GM10248 (cell line): ENCODE results near the gene S100A3.
"Not testable (repeated sequence)": the region's sequence is repeated elsewhere in the genome, so short reads cannot be mapped to it uniquely, and the experiment has no call there.

Source experiments
- CTCF ChIA-PET: fragments of 300-600 bp; sonication (Branson Sonifier 250); formaldehyde crosslinking; extraction: SDS; loops from one replicate; lab custom pipeline; 2021; ENCODE audit warnings: antibody characterized with exemption; lab: Yijun Ruan, JAX
- POLR2A ChIA-PET: fragments of 350-650 bp; sonication (Branson Sonifier 250); formaldehyde crosslinking; extraction: SDS; loops from one replicate; lab custom pipeline; 2020; ENCODE audit warnings: antibody characterized with exemption; lab: Yijun Ruan, JAX
- DNase-seq: peaks from one replicate; pipeline ENCODE4 v3.0.0; 2012; ENCODE audit errors: extremely low spot score
- TF ChIP-seq, protein P1 (sequence below): IDR thresholded peaks from 2 replicates; pipeline ENCODE4 v1.5.1; 2012; ENCODE audit warnings: mild to moderate bottlenecking, low read depth; ENCODE audit errors: extremely low read depth, missing control alignments, control extremely low read depth

The S100A3 gene

DNA sequence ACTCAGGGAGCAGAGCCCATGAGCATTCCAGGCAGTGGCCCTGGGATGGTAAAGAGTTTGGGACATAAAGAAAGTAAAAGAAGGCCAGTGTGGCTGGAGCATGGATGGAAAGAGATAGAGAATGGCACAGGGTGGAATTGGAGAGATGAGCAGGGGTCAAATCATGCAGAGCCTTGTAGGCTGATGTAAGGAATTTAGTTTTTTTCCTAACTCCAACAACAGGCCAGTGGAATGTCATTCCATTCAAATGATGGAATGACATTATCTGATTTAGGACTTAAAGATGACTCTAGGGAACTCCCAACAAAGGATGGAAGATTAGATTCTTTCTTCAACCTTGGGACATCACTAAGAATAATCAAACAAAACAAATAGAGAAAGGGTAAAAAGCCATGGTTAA lies 29.4 kb upstream of the S100A3 start:
- TF ChIP-seq, protein P1, sequence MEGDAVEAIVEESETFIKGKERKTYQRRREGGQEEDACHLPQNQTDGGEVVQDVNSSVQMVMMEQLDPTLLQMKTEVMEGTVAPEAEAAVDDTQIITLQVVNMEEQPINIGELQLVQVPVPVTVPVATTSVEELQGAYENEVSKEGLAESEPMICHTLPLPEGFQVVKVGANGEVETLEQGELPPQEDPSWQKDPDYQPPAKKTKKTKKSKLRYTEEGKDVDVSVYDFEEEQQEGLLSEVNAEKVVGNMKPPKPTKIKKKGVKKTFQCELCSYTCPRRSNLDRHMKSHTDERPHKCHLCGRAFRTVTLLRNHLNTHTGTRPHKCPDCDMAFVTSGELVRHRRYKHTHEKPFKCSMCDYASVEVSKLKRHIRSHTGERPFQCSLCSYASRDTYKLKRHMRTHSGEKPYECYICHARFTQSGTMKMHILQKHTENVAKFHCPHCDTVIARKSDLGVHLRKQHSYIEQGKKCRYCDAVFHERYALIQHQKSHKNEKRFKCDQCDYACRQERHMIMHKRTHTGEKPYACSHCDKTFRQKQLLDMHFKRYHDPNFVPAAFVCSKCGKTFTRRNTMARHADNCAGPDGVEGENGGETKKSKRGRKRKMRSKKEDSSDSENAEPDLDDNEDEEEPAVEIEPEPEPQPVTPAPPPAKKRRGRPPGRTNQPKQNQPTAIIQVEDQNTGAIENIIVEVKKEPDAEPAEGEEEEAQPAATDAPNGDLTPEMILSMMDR: no peak
- no peak for DNase-seq
- POLR2A ChIA-PET: no interaction called here
- CTCF ChIA-PET: interaction anchor here (1.4 to 3.9 kb wide), 5 partner anchors 10 to 68 kb away, joined by 8 to 22 read pairs (median 9); partner anchors contain the start of genes S100A1 and S100A13

DNA sequence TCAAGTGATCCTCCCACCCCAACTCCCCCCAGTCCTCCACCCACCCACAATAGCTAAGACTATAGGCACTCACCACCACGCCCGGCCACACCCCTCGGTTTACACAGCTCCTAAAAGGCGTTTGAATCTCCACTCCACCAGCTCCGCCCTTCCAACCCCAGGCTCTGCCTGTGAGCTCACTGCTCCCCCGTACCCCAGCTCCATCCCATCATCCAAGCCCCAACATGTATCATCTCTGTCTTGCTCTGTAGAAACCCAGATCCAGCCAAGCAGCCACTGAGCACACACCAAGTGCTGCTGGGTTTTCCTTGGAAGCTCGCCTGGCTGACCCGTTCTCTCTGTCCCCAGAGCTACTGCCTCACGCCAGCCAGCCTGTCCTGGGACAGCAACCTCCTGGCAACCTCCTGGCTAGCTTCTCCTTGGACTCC lies 28.6 kb upstream of the S100A3 start:
- DNase-seq: no peak
- TF ChIP-seq, protein P1: no peak
- CTCF ChIA-PET: interaction anchor here (1.1 to 3.9 kb wide), 12 partner anchors 9 to 83 kb away, joined by 3 to 22 read pairs (median 6); partner anchors contain the start of genes S100A1, S100A13 and S100A14
- POLR2A ChIA-PET: no interaction called here

DNA sequence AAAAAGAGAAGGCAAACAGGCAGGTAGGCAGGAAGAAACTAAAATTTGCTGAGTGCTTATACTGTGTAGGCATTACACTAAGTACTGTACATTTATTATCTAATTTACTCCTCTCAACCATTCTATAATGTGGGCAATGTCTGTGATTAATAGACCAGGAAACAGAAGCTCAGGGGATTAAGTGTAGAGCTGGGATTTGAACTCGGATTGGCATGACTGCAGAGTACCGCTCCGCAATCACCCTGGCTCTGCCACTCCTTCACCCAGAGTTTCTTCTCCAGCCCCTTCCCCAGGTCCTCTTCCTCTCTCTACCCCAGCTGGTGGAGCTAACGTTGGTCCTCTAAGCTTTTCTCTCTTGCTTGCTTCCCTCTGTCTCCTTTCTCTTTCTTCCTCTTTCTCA lies 28.1 kb upstream of the S100A3 start:
- ChIA-PET CTCF (interaction anchor here (1.1 to 3.9 kb wide), 12 partner anchors 9 to 83 kb away, joined by 3 to 22 read pairs (median 6); partner anchors contain the start of genes S100A1, S100A13 and S100A14), POLR2A (no interaction called here)
- TF ChIP-seq, protein P1: no peak
- no peak for DNase-seq

DNA sequence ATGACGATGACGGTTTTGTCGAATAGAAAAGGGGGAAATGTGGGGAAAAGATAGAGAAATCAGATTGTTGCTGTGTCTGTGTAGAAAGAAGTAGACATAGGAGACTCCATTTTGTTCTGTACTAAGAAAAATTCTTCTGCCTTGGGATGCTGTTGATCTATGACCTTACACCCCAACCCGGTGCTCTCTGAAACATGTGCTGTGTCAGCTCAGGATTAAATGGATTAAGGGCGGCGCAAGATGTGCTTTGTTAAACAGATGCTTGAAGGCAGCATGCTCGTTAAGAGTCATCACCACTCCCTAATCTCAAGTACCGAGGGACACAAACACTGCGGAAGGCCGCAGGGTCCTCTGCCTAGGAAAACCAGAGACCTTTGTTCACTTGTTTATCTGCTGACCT lies 26.4 kb upstream of the S100A3 start:
- CTCF ChIA-PET: interaction anchor here (0.9 to 3.9 kb wide), 3 partner anchors 30 to 52 kb away, joined by 3 to 22 read pairs (median 7); partner anchors contain the start of genes S100A1 and S100A13
- POLR2A ChIA-PET: interaction anchor here (0.5 kb wide), 1 partner anchor 436 kb away, joined by 4 read pairs; no protein-coding TSS in a partner anchor
- not testable (repeated sequence) for DNase-seq

DNA sequence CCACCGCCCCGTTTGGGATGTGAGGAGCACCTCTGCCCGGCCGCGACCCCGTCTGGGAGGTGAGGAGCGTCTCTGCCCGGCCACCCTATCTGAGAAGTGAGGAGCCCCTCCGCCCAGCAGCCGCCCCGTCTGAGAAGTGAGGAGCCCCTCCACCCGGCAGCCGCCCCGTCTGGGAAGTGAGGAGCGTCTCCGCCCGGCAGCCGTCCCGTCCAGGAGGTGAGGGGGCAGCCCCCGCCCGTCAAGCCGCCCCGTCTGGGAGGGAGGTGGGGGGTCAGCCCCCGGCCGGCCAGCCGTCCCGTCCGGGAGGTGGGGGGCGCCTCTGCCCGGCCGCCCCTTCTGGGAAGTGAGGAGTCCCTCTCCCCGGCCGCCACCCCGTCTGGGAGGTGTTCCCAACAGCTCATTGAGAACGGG lies 26.0 kb upstream of the S100A3 start:
- CTCF ChIA-PET: interaction anchor here (3.9 kb wide), 1 partner anchor 52 kb away, joined by 22 read pairs; the partner anchor contains the start of genes S100A1 and S100A13
- DNase-seq, POLR2A ChIA-PET: not testable (repeated sequence)

DNA sequence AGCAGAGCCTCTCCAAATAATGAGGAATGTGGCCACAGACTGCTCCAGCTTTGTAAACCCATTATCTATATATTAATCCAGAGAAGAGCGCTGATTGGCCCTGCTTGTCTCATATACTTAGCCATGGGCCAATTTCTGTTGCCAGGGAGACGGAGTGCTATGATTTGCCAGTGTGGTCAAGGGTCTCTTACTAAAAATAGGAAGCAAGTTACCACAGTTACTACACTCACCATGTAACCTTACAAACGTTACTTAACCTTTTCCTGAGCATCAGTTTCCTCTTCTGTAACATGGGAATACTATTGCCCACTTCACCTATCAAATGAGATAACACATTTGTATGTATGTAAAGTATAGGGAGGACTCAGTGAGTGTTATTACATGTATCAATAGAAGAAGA lies 24.3 kb upstream of the S100A3 start:
- CTCF ChIA-PET: interaction anchor here (0.6 to 7.1 kb wide), 19 partner anchors 12 to 762 kb away, joined by 3 to 136 read pairs (median 10); partner anchors contain the start of genes S100A14, S100A16, S100A4 and S100A6
- POLR2A ChIA-PET: no interaction called here
- no peak for DNase-seq
- TF ChIP-seq, protein P1: no peak

DNA sequence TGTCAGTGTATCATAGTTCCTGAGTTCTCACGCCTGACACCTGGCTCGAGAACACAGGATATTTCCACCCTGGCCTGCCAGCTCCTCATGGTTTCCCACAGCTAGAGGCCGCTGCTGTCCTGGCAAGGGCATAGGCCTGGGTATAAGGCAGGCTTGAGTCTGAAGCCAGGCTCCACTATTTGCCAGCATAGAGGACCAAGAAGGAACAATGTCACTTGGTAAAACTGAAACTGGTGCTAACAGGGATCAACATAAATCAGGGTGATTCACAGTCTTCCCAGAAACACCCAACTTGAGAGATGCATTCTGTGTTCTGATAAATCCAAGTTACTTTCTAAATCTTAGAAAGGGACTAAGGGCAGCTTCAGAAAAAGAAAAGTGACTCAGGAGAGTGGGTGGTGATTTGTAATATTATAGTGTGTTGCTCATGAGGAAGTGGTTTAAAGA lies 23.5 kb upstream of the S100A3 start:
- CTCF ChIA-PET: interaction anchor here (0.6 to 7.1 kb wide), 32 partner anchors 9 to 763 kb away, joined by 3 to 136 read pairs (median 6); partner anchors contain the start of genes S100A1, S100A13, S100A14 and S100A16
- TF ChIP-seq, protein P1: peak; percentile 78
- peak; percentile 69 for DNase-seq
- POLR2A ChIA-PET: interaction anchor here (0.9 to 1.1 kb wide), 2 partner anchors 55 to 62 kb away, joined by 3 to 7 read pairs; partner anchors contain the start of genes CHTOP and S100A13
